Natural killer cell (primary cell): ENCODE results near the gene TRAF3. TPM values are rescaled to one million over a fixed set of nuclear protein-coding genes. Genes with fewer than 3 reads are reported as not detected.
"Not testable (repeated sequence)": the region's sequence is repeated elsewhere in the genome, so short reads cannot be mapped to it uniquely, and the experiment has no call there.

Source experiments
- ATAC-seq, 3 donors: fragments of 150-1000 bp in 2 of 3; fragments of 200-7000 bp in 1 of 3; cut with Tn5 transposase; 1 replicate in 1 of 3; 2 replicates in 2 of 3; pipeline ENCODE4 v1.10.0; 2021; ENCODE audit warnings: mild to moderate bottlenecking in 2 of 3, moderate library complexity in 2 of 3
- DNase-seq, 2 donors: peaks; one replicate each; pipeline versions ENCODE4 v3.0.0 to v3.0.0-alpha.2; 2013 to 2021; ENCODE audit warnings: mixed read lengths in 1 of 2
- H3K27ac ChIP-seq: one replicate; pipeline ENCODE4 v1.5.1; 2013; ENCODE audit warnings: mild to moderate bottlenecking, low read length
- H3K27me3 ChIP-seq: one replicate; pipeline ENCODE4 v1.6.1; 2013; ENCODE audit warnings: low read length; ENCODE audit not compliant: control insufficient read depth, insufficient read depth
- H3K36me3 ChIP-seq: one replicate; pipeline ENCODE4 v1.6.1; 2013; ENCODE audit warnings: low read length; ENCODE audit not compliant: control insufficient read depth, insufficient read depth
- H3K4me1 ChIP-seq: one replicate; pipeline ENCODE4 v1.6.1; 2013; ENCODE audit warnings: low read length; ENCODE audit not compliant: control insufficient read depth, insufficient read depth
- H3K4me3 ChIP-seq: one replicate; pipeline ENCODE4 v1.5.1; 2013; ENCODE audit warnings: low read length
- H3K9me3 ChIP-seq: one replicate; pipeline ENCODE4 v1.6.1; 2013; ENCODE audit warnings: low read length; ENCODE audit not compliant: control insufficient read depth, insufficient read depth
- H3K27ac Mint-ChIP-seq, 2 donors: one replicate each; pipeline ENCODE4 v1.8.0; 2022; ENCODE audit warnings: mild to moderate bottlenecking in 2 of 2, mixed read lengths in 2 of 2, moderate library complexity in 1 of 2
- H3K27me3 Mint-ChIP-seq, 2 donors: one replicate each; pipeline ENCODE4 v1.8.0; 2022; ENCODE audit warnings: low read depth in 2 of 2, mixed read lengths in 2 of 2
- H3K36me3 Mint-ChIP-seq: one replicate; pipeline ENCODE4 v1.8.0; 2022; ENCODE audit warnings: mixed read lengths
- H3K4me1 Mint-ChIP-seq, 2 donors: one replicate each; pipeline ENCODE4 v1.8.0; 2022; ENCODE audit warnings: mixed read lengths in 2 of 2
- H3K4me3 Mint-ChIP-seq: one replicate; pipeline ENCODE4 v1.8.0; 2022; ENCODE audit warnings: mild to moderate bottlenecking, moderate library complexity, mixed read lengths
- H3K9me3 Mint-ChIP-seq, 2 donors: one replicate each; pipeline ENCODE4 v1.8.0; 2022; ENCODE audit warnings: mixed read lengths in 2 of 2
- CTCF ChIP-seq: fragments of 200-600 bp; IDR thresholded peaks from one replicate; pipeline ENCODE4 v1.8.0; 2022; ENCODE audit warnings: antibody characterized with exemption
- WGBS: methylation state at CpG from one replicate; pipeline ENCODE4 v1.1.7; 2013; ENCODE audit warnings: missing lambda C conversion rate; ENCODE audit not compliant: insufficient coverage; 5-methylcytosine and 5-hydroxymethylcytosine counted together
- intact Hi-C: fragments of 100-400 bp; cut with micrococcal nuclease; formaldehyde crosslinking; loops from one replicate; pipeline ENCODE4 v1.14.2; 2022
- total RNA-seq, 4 donors: library from RNA; stranded (reverse); fragments of 120-200 nt in 1 of 4; gene quantifications; one replicate each; pipeline versions ENCODE4 v1.2.3 to v1.2.4, GENCODE V29; 2013 to 2022

The TRAF3 gene
- total RNA-seq, 3 donors from 2014 or later (not counting 1 experiment from before 2014, with no cell fraction given), result 21.0 to 31.6 (median 23.5) TPM

DNA sequence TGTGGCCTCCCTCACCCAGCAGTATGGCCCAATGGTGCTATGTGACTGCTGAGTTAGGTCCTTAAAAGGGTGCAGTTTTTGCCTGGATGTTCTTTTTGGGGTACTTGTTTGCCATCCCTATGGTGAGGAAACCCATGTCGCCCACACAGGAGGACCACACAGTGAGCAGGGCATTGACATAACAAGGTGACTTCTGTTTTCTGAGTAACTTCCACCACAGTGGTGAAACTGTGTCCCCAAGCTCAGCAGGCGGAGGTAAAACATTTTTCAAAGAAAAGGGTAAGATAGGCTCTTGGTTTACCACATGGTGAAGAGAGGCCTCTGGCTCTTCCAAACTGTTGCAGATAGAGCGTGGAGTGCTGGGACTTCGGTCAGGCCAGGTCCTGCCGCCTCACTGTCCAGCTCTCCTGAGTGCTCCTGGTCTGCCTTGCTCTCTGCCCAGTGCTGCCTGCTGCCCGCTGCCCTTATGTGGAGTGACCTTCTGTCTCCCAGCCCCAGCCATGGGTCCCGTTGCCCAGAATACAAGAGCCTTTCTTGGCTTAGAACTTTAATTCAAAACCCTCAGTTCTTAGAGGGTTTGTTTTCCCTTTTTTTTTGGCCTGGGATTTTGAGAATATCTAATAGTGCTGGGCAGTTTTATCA is 54.0 kb downstream of the TRAF3 start:
- Histone ChIP-seq H3K36me3 (no peaks in the 10 kb centered on the region), H3K27ac (no peak overlapping the region), H3K27me3 (no peaks in the 10 kb centered on the region), H3K4me3 (no peak overlapping the region), H3K4me1 (no peaks in the 10 kb centered on the region), H3K9me3 (no peaks in the 10 kb centered on the region)
- no peak overlapping the region for H3K4me3 Mint-ChIP-seq
- H3K36me3 Mint-ChIP-seq, result no peaks in the 10 kb centered on the region
- H3K27me3 Mint-ChIP-seq, result no peaks in the 10 kb centered on the region
- 91% methylated on average over 7 of the region's 7 CpGs for WGBS
- ATAC-seq (no peak), DNase-seq (no peak)
- H3K27ac Mint-ChIP-seq, result no peak overlapping the region
- intact Hi-C loops, result no loop called here
- peaks cover 6 to 25% of the 10 kb centered on the region in 2 donors for H3K4me1 Mint-ChIP-seq
- no peaks in the 10 kb centered on the region for H3K9me3 Mint-ChIP-seq
- TF ChIP-seq CTCF, result no peak

GRCh38 chr14:102833341-102833740 is 56.1 kb downstream of the TRAF3 start:
- no peak overlapping the region for H3K27ac Mint-ChIP-seq
- DNase-seq, result no peak
- no peaks in the 10 kb centered on the region for H3K36me3 Mint-ChIP-seq
- Histone ChIP-seq H3K4me3 (no peak overlapping the region), H3K36me3 (no peaks in the 10 kb centered on the region), H3K4me1 (no peaks in the 10 kb centered on the region), H3K9me3 (no peaks in the 10 kb centered on the region), H3K27me3 (no peaks in the 10 kb centered on the region), H3K27ac (no peak overlapping the region)
- ATAC-seq, result no peak
- WGBS, result 95% methylated on average over 6 of the region's 7 CpGs
- H3K4me3 Mint-ChIP-seq, result no peak overlapping the region
- H3K27me3 Mint-ChIP-seq, result no peaks in the 10 kb centered on the region
- no peak for TF ChIP-seq CTCF
- intact Hi-C loops, result no loop called here
- no peaks in the 10 kb centered on the region for H3K9me3 Mint-ChIP-seq
- peaks cover 0 to 15% of the 10 kb centered on the region in 2 donors for H3K4me1 Mint-ChIP-seq

GRCh38 chr14:102833991-102834390 is 56.7 kb downstream of the TRAF3 start:
- Histone ChIP-seq H3K4me1 (no peaks in the 10 kb centered on the region), H3K36me3 (no peaks in the 10 kb centered on the region), H3K27me3 (no peaks in the 10 kb centered on the region), H3K9me3 (no peaks in the 10 kb centered on the region), H3K4me3 (no peak overlapping the region), H3K27ac (no peak overlapping the region)
- no peak for ATAC-seq
- Mint-ChIP-seq H3K36me3 (no peaks in the 10 kb centered on the region), H3K27ac (no peak overlapping the region), H3K27me3 (no peaks in the 10 kb centered on the region), H3K4me3 (no peak overlapping the region), H3K9me3 (no peaks in the 10 kb centered on the region), H3K4me1 (peaks cover 0 to 9% of the 10 kb centered on the region in 2 donors)
- no peak for DNase-seq
- intact Hi-C loops, result no loop called here
- 96% methylated on average over 9 of the region's 9 CpGs for WGBS
- no peak for TF ChIP-seq CTCF

DNA sequence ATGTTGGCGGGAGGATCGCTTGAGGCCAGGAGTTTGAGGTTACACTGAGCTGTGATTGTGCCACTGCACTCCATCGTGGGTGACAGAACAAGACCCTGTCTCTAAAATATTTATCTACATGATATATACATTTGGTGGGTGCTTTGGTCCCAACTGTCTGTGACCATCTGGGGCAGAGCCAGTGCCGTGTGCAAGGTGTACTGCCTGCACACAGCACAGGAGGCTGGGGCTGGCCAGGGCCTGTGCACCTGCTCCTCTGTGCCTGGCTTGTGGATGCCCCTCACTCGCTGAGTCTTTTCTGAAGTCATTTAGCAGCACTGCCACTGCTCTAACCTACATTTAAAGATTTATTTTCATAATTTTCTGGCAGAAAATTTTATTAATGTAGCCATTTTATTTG is 58.7 kb downstream of the TRAF3 start:
- Histone ChIP-seq H3K27me3 (no peaks in the 10 kb centered on the region), H3K36me3 (no peaks in the 10 kb centered on the region), H3K4me3 (no peak overlapping the region), H3K4me1 (no peaks in the 10 kb centered on the region), H3K9me3 (no peaks in the 10 kb centered on the region), H3K27ac (no peak overlapping the region)
- peaks cover 3% of the 10 kb centered on the region in 2 donors for H3K4me1 Mint-ChIP-seq
- no peak overlapping the region for H3K4me3 Mint-ChIP-seq
- TF ChIP-seq CTCF, result no peak
- 89% methylated on average over 4 of the region's 5 CpGs for WGBS
- ATAC-seq (no peak), DNase-seq (no peak)
- H3K36me3 Mint-ChIP-seq, result no peaks in the 10 kb centered on the region
- intact Hi-C loops, result no loop called here
- H3K27ac Mint-ChIP-seq, result no peak overlapping the region
- no peaks in the 10 kb centered on the region for H3K9me3 Mint-ChIP-seq
- no peaks in the 10 kb centered on the region for H3K27me3 Mint-ChIP-seq

- H3K27me3 Mint-ChIP-seq, result not testable (repeated sequence)
Observed at GRCh38 chr14:102837120-102837519, 59.9 kb downstream of the TRAF3 start.

More at GRCh38 chr14:102837120-102837519, 59.9 kb downstream of the TRAF3 start:
- H3K4me3 ChIP-seq, intact Hi-C loops, H3K36me3 Mint-ChIP-seq, H3K4me1 Mint-ChIP-seq, DNase-seq, H3K9me3 ChIP-seq, H3K27me3 ChIP-seq, ATAC-seq, H3K4me3 Mint-ChIP-seq, H3K9me3 Mint-ChIP-seq, H3K4me1 ChIP-seq, H3K27ac Mint-ChIP-seq, H3K36me3 ChIP-seq, H3K27ac ChIP-seq: not testable (repeated sequence)
- WGBS, result 96% methylated on average over 5 of the region's 5 CpGs
